GM18868 (cell line): ENCODE results near the gene PLIN1.

Experiments used
- ATAC-seq: cut with Tn5 transposase; IDR thresholded peaks from one replicate; pipeline ENCODE4 v1.9.1; 2021; ENCODE audit warnings: mild to moderate bottlenecking, moderate library complexity; ENCODE audit not compliant: unreplicated experiment

PLIN1 gene

DNA sequence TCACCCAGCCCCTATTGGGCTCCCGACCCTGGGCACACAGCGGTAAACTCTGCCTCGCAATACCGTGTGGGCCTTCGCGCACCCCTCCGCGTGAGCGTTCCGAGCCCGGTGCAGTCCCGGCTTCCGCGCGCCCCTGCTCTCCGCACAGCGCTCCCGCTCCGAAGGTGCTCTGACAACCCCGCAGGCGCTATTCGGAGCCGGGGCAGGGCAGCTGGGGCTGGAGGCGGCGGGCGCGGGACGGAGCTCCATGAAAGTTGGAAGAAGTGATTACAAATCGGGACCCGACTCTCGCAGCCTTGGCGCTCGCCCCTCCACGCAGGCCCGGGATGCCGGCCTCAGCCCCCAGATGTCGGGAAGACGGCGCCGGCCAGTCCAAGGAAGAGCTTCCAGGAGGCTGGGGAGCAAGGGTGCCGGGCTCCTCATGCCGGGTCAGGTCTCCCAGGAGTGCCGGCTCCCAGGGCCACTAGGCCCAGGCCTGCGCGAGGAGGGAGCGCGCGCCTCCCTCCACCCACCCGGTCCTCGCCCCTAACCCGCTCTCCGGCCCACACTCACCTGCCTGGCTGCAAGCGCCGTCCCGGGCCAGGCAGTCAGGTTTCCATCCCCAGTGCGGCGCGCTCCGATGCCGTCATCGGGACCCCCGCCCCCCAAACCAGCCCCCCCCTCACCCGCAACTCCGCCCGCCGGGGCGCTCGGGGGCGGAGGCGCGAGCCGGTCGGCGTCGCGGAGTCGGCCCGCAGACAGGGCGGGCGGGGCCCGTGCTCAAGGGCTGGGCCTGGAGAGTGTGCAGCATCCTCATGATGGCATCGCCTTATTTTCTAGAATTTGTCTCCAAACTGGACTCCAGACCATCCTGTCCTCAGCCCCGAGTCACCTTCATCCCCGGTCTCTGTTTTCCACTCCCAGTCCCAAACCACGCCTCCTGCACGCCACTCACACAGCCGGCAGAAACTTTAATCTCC is 24.0 kb downstream of the PLIN1 start, which contains the start of gene KIF7:
KIF7 (minus strand) TSS at position 621 of the 959 bp plus-strand sequence. CDS start 2,537 bp downstream, outside the sequence.
- no peak for ATAC-seq

DNA sequence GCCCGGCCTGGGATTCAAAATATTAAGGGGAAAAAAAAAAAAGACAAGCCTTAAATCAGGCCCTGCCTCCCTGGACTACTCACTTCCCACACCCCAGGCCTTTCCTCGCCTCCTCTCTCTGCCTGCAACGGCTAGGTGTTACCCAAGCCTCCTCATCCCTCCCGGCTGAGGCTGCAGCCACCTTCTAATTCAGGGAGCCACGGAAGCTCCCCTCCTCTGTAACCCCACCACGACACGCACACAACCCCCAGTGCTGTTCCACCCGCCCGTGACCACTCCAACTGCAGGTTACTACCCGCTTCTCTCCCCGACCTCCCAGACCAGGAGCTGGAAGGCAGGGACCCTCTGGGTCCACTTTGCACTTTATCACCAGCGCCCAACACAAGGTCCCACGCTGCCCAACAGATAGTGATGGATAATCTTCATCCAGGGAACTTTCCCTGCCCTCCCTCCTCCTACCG is 24.8 kb downstream of the PLIN1 start:
- no peak for ATAC-seq

DNA sequence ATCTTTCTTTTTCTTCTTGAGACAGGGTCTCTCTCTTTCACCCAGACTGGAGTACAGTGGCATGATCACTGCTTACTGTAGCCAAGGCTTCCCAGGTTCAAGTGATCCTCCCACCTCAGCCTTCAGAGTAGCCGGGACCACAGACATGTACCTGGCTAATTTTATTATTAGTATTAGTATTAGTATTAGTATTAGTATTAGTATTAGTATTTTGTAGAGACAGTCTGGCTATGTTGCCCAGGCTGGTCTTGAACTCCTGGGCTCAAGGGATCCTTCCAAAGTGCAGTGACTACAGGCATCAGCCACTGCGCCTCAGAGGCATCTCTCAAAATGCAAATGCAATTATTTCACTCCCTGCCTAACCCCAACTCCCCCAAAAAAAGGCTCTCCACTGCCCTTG is 25.6 kb downstream of the PLIN1 start:
- no peak for ATAC-seq

DNA sequence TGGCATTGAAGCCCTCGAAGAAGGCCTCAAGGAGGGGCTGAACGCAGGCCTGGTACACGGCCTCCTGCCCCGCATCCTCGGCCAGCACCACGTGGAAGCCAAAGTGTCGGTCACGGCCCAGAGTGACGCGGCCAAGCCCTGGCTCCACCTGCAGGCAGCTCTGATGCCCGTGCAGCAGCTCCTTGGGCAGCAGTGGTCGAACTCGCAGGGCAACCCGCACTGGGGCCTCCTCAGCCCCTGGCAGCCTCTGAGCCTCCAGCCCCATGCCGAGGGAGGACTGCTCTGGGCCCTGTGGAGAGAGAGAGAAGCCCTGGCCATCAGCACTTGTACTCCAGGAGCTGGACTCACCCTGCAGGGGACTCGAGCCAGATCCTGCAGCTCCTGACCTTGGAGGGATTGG is 26.5 kb downstream of the PLIN1 start:
- ATAC-seq: no peak

DNA sequence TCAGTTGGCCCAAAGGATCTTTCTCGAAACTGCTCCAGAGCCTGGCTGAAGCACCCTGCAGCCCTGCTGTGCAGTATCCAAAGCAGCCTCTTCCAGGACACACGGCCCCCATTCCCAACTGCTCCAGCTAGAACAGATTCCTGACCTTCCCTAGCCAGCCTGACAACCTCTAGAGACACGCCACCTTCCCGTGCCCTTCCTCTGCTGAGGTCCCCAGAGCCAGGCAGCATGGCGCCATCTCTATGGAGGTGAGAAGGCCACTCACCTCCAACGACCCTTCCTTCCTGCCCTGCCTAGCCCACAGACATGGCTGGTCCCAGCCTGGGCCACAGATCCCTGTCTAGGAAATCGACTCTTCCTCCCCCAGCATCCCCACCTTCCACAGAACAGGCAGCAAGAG is 27.0 kb downstream of the PLIN1 start:
- no peak for ATAC-seq

DNA sequence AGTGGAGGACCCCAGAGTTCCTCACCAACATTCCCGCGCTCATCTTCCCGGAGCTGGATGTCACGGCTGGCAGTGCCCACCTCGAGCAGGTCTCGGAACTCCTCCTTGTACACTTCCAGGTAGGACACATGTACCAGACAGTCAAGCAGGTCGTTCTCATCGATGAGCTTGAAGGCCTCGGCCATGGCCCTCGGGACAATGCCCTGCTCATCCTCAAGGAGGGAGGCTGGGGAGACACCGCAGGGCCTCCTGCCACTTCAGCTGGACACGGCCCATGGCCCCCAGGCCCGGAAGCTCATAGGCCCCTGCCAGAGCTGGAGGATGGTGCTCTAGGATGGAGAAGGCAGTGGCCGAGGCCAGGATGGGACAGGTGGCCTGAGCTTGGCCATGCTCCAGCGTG is 29.5 kb downstream of the PLIN1 start:
- no peak for ATAC-seq

DNA sequence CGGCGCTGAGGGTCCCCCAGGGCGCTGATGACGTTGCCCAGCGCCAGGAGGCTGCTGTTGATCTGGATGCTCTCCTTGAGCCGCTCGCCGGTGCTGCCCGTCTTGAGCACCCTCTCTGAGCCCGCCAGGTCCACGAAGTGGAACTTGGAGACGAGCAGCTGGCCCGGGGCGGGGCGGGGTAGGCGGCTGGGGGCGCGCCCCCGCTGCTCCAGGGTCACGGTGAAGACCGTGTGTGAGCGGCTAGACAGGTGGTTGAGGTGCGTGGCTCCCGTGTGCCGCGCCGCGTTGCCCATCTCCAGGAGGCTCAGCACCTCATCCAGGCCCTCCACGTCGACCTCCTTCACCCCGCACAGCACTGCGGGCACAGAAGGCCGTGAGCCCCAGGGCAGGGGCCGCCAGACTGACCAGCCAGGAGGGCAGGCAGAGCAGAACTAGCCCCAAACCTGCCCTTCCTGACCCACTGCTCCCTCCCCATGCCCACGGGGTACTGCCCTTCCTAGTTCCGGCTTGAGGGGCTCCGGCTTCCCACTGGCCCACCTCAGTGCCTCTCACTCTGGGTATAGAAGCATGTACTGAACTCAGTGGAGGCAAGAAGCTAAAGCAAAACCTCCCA is 30.0 kb downstream of the PLIN1 start:
- no peak for ATAC-seq

DNA sequence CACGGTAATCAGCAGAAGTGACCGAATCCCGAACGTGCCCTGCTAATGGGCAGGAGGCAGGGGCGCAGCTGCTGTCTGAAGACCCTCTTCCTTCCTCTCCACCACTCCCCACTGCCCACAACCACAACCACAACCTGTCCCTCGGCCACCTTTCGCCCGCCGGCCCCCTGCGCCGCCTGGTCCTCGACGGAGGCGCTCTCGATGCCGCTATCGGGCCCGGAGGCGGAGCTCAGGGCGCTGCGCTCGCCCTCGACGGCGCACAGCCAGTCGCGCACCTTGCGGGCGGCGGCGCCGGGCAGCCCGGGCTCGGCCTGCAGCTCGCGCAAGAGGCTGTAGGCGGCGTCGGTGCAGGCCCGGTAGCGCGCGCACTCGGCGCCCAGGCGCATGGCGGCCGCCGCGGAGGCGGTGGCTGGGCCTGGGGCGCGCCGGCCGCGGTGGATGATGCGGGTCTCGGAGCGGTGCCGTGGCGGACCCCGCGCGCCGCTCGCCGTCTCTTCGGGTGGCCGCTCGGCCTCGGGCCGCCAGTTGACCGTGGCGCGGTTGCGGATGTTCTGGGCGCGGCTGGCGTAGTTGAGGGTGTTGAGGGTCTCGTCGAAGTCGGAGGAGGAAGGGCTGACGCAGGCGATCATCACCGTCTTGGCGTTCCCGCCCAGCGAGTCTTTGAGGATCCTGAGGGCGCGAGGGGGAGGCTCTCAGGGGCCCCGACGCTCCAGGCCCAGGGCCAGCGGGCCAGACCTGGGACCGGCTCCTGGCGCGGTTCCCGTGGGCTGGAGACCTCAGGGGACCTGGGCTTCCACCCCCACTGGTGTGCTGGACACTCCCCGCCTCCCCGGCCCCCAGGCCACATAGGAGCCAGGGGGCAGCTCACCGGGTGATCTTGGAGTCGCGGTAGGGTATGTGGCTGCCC is 30.8 kb downstream of the PLIN1 start:
- ATAC-seq: no peak

DNA sequence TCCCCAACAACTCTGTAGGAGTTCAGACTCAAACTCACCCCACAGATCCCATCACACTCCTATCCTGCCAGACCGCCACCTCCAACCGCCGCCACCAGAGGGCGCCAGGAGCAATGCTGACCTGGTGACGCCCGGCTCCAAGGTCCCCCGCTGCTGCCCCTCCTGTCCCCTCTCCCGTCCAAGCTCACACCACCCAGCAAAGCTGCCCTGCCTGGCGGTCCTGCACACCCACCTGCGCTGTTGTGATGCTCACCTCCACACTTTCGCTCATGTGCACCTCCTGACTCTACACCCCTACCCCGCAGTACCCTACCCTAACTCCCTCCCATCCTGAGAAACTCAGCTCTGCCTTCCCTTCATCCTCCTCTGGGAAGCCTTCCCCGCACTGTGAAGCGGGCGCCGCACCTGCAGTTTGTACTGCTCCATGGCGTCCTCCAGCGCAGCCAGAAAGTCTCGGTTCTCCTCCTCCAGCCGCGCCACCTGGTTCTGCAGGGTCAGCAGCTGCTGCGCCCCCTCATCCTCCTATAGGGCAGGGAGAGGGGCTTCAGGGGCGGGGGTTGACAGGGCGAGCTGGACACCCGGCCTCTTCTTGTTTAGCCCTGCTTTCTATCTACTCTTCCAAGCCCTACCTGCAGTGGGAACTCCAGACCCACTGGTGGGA is 31.8 kb downstream of the PLIN1 start:
- peak; percentile 57 for ATAC-seq

DNA sequence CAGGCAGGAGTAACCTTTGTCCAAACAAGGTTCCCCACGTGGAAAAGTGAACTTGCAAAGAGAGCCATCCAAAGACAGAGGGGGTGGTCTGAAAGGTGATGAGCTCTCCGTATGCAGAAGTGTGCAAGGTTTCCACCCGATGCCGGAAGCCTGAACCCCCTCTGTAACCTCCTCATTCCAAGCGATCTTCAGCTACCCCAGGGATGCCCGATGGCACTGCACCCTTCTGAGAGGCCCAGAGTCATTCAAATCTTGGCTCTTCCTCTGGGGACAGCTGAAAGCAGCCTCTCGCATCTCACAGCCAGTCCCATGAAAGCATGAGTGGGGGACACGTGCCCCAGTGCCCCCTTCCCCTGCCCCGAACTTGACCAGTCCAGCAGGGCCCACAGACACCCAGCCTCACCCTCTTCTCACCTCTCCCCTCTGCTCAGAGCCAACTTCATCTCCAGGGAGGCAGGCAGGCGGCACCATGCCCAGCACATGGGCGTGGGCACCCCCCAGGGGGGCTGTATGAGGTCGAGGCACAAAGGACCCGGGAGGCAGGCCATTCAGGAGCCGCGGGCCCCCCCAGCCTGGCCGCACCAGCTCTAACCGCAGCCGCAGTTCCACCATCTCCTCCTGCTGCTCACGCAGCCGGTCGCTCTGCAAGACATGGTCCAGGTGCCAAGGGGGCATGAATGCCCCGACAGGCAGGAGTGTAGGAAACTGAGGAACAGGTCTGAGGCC is 32.6 kb downstream of the PLIN1 start:
- no peak for ATAC-seq

DNA sequence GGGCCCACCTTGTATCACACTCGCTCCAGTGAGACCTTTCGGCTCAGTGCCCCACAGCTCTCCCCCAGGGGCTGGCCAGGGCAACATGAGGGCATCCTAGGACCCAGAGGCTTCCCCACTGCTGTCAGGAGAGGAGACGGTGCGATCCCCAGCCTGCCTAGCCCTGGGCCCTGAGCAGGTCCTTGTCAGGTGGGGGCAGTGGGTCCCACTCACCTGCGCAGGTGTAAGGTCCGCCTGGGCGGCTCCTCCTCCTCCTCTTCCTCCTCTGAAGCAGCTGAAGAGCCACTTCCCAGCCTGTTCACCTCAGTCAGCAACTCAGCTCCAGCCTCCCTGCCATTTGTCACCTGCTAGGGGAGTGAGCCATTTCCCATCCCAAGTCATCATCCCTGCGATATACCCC is 33.5 kb downstream of the PLIN1 start:
- ATAC-seq: no peak

DNA sequence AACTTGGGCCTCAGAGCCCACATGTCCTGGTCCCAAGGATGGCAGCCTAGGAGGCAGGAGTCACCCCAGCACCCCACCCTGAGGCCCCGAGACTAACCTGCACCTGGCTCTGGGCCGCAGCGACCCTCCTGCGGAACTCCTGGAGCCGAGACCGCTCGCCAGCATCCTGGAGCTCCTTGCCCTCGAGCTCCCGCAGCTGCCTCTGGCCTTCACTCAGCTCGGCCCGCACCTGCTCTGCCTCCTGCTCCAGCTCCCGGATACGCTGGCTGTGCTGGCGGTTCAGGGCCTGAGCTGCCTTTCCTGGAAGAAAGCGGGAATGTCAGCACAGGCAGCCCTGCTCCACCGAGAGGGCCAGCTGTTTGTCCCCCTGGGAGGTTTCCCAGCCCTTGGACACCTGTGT is 37.1 kb downstream of the PLIN1 start:
- no peak for ATAC-seq

DNA sequence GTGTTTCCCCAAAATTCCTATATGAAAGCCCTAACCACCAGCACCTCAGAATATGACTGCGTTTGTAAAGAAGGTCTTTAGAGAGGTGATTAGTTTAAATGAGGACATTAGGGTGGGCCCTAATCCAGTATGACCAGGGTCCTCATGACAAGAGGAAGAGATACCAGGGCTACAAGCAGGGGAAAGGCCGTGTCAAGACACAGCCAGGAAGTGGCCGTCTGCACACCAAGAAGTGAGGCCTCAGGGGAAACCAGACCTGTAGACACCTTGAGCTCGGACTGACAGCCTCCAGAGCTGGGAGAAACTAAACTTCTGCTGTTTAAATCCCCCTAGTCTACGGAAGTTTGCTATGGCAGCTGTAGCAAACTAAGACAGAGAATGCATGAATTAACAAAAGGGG is 38.1 kb downstream of the PLIN1 start:
- ATAC-seq: no peak

DNA sequence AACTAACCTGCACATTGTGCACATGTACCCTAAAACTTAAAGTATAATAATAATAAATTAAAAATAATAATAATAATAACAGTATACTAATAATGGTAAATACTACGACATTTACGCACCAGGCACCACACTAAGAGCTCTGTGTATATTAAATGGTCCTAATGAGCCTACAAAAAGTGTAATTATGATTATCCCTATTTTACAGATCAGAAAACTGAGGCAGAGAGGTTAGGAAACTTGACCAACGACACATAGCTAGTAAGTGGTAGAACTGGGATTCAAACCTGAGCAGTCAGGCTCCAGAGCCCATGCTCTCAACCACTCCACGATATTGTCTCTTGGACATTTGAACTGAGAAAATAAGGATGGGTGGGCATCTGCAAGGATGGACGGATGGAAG is 38.9 kb downstream of the PLIN1 start:
- ATAC-seq: no peak

DNA sequence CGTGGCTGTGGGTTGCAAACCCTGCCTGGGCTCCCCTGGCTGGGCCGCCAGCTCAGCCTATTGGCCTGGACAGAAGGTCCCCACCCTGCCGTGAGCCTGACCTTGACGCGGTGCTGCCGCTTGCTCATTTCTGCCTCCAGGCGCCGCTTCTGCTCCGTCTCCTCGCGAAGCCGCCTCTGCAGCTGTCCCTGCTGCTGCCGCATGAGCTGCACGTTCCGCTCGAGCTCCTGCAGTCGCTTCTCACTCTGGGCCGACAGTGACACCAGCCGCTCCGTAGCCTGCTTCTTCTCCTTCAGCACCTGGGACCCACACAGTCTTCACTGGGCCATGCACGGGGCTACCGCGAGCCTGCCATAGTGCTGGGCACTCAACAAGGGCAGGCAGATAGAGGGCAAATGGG is 45.6 kb downstream of the PLIN1 start:
- ATAC-seq: no peak

DNA sequence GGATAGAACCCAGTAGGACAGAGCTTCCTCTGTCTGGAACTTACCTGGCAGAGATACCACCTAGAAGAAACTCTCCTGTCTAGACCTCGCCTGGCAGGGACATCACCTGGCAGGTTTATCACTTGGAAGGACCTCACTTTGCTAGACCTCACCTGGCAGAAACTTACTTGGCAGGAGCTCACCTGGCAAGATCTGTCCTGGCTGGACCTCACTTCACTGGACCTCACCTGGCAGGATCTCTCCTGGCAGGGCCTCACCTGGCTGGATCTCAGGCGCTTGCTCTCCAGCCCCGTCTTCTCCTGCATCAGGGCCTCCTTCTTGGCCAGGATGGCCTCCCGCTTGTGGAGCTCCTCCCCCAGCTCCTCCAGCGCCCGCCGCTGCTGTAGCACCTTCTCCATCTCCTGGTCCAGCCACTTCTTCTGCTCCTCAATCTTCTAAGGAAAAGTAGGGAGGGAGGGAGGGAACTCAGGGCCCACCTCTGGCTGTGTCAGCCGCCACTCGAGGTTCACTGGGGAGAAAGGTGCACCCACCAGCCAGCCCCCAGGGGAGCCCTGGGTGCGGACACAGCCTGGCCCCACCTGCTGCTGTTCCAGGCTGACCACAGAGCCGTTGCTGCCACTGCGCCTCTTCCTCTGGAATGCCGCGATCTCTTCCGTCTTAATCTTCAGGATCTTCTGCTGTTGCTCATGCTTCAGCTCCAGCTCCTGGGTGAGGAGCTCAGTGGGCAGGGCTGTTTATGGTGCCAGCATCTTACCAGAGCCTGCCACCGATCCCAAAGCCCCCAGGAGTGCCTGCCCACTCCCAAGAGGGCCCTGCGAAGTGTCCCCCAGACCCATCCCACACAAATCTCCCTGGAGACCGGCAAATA is 46.4 kb downstream of the PLIN1 start:
- no peak for ATAC-seq

DNA sequence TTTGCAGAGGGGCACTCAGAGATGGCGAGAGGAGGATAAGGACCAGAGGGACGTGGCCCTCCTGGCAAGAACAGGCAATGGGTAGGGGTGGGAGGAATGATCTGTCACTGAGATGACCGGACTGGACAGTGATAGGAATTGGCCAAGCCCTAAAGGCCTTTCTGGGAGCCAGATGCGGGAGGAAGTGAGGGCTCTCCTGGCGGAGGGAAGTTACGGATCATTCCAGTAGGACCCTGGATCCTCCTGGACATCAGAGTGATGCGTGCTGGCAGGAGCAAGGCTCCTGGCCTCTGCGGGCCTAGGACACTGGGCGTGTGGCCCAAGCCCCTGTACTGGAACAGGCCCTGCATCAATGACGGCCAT is 47.3 kb downstream of the PLIN1 start:
- no peak for ATAC-seq

DNA sequence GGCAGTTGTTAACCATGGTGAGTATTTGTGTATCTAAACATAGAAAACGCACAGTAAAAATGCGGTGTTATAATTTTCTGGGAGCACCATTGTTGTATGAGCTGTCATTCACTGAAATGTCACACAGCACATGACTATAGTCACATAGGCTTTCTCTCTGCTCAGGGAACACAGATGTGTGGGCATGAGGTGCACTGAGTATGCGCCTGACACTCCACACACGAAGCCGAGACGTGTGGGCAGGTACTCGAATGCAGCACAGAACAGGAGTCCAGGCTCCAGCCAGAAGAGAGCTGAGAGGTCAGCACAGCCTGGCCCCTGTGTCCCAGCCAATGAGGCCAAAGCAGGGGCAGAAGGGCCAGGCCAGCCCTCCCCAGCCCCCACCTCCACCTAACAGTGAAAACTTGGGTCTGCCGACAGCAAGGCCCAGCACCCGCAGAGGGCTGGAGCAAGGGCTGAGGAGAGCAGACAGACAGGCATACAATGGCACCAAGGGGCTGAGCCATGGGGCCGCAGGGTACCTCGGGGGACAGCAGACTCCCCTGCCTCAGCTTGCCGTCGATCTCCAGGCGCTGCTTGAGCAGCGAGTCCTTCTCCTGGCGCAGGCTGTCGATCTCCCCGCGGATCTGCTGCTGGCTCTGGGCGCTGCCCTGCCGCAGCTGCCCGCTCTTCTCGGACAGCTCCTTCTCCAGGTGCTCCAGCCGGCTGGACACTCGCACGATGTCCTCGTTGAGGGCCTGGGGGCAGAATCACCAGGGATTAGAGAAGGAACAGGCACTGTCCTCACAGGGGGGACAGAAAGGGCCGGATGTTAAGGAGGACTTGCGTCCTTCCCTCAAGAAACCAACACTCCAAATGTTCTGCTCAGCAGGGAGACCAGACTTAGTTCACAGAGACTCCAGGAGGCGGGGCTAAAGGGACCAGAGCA is 47.9 kb downstream of the PLIN1 start:
- no peak for ATAC-seq
